ENCODE measurements around the gene PSTPIP1.
A peak's percentile ranks its signal among the peaks of the same experiment; 100 is the strongest.

The PSTPIP1 gene

GRCh38 chr15:77033417-77033728 is 38.4 kb downstream of the PSTPIP1 start:
- no peak for TF ChIP-seq CTCF (IDR thresholded peaks at IDR 0.05; ENCODE audit: extremely low read depth, missing control alignments)
- no peak for DNase-seq (ENCODE audit: low spot score)

- DNase-seq (ENCODE audit: low spot score) = peak; percentile 11
- TF ChIP-seq CTCF (IDR thresholded peaks at IDR 0.05; ENCODE audit: extremely low read depth, missing control alignments) = no peak
These were observed 39.1 kb downstream of the PSTPIP1 start for GRCh38 chr15:77033729-77034671.

- peak; percentile 50 for TF ChIP-seq CTCF (IDR thresholded peaks at IDR 0.05; ENCODE audit: extremely low read depth, missing control alignments)
- DNase-seq (ENCODE audit: low spot score) = peak; percentile 66
These were observed 40.0 kb downstream of the PSTPIP1 start for GRCh38 chr15:77034695-77035489.

GRCh38 chr15:77035584-77035983 is 40.7 kb downstream of the PSTPIP1 start:
- DNase-seq (ENCODE audit: low spot score) = no peak
- TF ChIP-seq CTCF (IDR thresholded peaks at IDR 0.05; ENCODE audit: extremely low read depth, missing control alignments) = no peak

- DNase-seq (ENCODE audit: low spot score) = peak; percentile 9
- TF ChIP-seq CTCF (IDR thresholded peaks at IDR 0.05; ENCODE audit: extremely low read depth, missing control alignments) = no peak
These were observed 41.1 kb downstream of the PSTPIP1 start for GRCh38 chr15:77035999-77036471.

- DNase-seq (ENCODE audit: low spot score) = peak; percentile 12
- no peak for TF ChIP-seq CTCF (IDR thresholded peaks at IDR 0.05; ENCODE audit: extremely low read depth, missing control alignments)
These were observed 41.8 kb downstream of the PSTPIP1 start for GRCh38 chr15:77036537-77037387.
